Fibroblast of gingiva (primary cell): ENCODE data around the gene C1orf198.

Experiments used
- DNase-seq: peaks from one replicate; pipeline ENCODE4 v3.0.0-alpha.2; 2011; ENCODE audit warnings: low read depth

Gene C1orf198

DNA sequence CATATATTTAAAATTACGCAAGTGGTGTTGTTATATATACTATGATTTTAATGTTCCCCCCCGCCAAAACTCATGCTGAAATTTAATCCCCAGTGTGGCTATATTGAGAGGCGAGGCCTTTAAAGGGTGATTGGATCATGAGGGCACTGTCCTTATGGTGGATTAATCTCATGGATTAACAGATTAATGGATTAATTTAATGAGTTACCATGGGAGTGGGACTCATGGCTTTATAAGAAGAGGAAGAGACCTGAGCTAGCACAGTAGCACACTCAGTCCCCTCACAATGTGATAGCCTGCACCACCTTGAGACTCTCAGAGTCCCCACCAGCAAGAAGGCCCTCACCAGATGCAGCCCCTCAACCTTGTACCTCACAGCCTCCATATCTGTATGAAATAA is 34.8 kb downstream of the C1orf198 start:
- DNase-seq: no peak

DNA sequence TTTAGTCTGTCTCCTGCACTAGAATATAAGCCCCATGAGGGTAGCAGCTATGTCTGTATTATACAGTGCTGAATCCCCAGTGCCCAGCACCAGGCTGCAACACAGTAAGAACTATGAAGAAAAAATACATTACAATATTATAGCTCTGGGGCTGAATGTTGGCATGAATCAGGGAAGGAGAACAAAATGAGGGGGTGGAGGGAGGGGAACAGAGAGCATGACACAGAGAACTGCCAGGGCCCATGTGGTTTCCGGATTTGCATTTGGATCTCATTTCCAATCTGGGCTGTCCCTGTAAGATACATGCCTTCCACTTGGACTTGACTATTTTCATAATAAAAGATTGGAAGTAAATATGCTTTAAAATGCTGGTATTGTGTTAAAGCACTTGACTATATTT is 35.8 kb downstream of the C1orf198 start:
- DNase-seq: peak; percentile 40

DNA sequence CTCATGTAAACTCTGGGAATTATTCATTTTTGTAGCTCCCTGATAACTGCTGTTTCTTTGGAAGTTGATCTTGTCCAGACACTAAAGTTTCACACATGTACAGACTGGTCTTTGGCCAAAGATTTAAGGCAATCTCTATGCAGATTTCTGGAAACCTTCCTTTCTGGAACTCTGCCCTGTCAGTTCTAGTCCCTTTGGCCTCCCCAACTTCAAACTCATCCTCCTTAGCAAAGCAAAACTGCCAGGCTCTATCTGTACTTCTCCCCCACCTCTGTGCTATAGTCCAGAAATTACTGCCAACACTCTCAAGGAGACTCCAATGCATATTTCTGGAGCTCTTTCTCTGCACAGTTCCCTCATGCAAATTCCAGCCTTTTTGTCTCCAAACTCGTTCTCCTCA is 36.5 kb downstream of the C1orf198 start:
- DNase-seq: peak; percentile 21

DNA sequence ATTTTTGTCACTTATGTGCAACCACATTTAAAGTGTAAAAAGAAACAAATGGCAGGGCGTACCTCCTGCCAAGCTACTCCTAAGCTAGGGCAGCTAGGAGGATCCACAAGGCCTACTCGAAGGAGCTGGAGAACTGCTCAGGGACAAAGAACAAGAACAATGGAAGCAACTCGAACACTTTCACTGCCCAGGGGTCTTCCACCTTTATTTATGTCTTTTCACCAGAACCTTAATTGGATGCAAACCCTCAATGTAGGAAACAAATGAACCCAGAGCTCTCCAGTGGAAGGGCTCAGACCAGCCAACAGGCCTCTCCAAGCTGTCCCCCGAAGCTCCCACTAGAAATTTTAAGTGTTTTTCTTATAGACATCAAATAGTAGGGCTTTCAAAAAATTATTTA is 39.9 kb downstream of the C1orf198 start:
- DNase-seq: no peak

DNA sequence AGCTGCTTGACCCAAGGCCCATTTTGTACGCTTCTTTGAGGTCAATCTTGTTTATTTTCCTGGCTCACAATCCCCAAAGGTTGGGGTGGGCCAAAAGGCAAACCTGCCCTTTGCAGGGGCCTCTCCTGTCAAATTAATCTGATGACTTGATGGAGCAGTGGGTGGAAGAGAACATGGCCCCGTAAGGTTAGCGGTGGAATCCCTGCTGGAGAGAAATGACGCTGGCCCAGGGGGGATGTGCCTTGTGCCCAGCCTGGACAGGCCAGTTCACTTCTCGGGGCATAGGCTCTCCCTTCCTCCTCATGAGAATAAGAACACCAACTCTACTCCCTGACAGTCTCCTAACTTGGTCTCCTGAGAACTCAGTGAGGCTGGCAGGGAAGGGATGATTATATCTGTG is 40.5 kb downstream of the C1orf198 start:
- no peak for DNase-seq

DNA sequence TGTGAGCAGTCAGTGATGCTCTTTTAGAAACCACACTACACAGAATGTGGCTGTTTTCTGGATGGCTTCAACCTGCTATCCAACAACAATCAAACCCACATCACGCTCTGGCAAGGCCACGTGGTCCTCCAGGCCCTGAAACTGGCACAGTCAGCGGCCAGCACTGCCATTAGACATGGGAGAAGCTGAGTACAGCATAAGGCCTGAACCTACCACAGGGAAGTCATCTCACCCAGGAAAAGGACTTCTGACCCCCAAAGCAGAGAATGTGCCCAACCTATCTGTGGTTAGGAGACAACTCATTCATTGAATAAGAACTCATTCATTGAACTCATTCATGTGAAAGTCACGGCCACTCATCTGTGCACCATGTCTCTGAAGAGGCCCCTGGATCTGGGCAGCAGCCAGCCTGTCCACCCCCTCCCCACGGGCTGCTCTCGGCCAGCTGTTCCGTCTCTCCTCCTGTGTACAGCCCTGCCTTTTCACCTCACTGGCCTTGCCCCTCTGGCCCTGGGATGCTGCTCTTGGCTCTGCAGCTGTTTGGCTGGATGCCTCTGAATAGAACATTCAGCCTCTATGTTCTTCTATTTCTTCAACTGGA is 41.1 kb downstream of the C1orf198 start:
- no peak for DNase-seq

DNA sequence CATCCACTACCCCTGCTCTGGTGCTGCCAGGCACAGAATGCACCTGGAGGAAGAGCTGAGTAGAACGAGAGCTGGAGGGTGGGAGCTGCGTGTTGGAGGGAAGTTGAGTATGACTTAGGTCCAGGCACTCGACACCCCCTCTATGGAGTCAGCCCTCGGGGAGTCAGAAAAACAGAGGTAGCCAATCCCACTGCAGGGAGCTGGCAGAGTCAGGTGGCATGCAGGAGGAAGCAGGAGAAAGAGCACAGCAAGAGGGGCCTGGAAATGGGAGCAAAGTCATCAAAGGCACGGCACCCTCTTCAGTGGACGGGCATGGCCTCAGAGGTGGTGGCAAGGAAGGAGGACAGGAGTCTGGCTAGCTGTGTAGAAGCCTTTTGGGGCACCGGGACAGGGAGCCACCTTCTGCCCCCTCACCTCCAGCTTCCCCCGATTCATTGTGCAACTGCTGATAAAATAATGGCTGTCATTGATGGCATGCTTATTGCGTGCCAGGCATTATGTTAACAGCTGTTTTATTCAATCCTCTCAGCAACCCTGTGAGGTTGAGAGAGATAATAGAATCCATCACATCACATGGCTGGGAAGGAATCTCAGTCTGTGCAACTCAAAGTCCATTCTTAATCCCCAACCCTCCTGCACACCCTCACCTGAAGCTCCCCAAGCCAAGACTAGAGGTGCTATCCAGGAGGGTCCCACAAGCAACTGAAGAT is 42.0 kb downstream of the C1orf198 start:
- no peak for DNase-seq

DNA sequence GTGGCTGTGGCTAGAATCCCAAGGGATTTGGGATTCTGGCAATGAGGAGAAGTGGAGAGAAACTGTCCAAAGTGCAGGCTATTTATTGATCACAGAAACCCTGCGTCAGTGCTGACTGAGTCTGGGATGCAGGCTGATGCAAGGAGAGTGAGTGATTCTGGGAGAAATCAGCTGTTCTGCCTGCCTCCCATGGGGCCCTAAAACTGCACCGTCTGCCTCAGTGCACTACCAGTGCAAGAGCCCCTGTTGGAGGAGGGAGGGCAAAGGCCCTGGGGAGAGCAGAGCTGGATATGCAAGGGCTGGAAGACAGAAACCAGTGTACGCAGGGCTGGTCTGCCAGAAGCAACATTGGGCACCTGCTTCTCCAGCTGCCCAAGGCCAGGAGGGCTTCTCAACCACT is 42.6 kb downstream of the C1orf198 start:
- no peak for DNase-seq

DNA sequence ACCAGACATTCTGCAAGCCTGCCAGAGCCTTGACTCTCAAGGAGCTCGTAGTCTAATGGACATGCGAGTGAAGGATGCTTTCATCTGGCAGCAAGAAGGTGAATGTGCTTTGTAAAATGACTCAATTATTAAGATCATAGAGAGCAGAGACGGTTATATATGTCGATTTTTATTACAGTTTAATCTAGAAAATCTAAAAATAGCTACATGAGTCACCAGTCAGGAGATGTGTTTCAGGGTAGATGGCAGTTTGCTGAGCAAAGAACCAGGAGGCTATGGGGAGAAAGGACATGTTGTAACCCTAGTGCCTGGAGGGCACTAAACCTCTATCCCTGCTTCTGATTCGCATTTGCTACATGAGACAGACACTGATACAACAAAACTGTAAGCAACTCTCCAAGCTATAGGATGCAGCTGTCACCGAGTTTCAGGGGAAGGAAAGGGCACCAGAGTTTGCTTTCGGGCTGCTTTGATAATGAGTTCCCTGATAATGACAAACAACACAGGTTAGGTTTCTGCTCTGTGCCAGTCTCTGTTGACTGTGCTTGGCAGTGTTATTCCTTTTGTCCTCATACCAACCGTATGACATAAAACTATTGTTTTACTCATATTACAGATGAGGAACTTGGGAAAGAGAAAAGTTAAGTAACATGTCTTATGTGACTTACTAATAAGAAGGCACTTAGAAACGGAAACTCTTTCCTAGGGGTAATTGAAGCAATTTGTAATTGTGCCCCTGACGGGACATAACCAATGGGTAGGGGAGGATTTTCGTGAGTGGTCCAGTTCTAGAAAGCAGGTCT is 43.2 kb downstream of the C1orf198 start:
- DNase-seq: peak; percentile 89

DNA sequence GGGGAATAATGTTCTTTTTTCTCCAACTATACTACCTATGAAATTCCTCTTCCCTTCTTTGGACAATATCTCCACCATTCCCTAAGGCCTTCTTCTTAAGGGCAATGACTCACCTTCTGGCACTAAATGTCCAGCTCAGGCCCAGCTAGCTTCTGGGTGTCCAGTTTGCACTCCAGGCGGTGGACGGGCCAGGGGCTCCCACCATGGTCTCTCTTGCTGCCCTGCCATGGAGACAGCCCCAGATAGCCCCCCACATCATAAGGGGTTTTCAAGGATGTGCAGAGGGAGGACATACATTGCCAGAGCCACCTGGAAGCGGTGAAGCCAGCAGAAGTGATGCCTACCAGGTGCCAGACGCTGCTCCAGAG is 43.8 kb downstream of the C1orf198 start:
- DNase-seq: peak; percentile 45

DNA sequence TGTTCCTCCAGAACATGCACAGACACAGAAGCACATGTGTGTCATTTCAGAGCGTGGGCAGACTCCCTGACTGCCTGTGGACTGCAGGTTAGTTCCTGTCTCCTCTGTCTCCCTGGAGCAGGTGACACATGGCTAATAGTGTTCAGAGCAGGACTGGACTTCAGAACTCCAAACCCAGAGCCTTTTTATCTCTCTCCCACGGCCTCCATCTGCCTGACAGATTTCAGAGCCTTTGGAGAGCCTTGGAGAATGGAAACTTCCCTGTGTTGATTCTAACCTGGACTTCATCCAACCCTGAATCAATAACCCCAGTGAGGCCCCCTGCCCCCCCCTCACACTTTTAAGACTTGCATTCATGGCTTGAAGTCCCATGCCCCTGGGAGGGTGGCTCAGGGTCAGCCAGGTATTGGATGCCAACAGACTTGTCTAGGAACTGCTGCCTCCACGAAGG is 44.4 kb downstream of the C1orf198 start:
- DNase-seq: no peak

DNA sequence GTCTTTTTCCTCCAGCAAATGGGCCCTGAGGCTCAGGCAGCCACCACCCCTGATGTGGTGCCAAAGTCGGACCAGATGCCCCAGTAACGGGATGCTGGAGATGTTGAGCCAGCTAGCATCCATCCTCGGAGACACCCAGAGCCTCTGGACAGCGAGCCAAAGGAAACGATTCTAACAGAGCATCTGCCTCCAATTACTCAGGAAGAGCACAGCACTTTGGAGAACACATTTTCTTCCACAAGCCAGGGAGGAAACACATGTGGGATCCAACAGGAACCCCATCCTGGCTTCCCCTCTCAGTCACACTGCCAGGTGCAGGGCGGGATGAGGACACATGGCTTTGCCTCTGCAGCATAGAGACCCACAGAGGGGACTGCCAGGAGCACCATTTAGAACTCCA is 44.9 kb downstream of the C1orf198 start:
- peak; percentile 78 for DNase-seq

DNA sequence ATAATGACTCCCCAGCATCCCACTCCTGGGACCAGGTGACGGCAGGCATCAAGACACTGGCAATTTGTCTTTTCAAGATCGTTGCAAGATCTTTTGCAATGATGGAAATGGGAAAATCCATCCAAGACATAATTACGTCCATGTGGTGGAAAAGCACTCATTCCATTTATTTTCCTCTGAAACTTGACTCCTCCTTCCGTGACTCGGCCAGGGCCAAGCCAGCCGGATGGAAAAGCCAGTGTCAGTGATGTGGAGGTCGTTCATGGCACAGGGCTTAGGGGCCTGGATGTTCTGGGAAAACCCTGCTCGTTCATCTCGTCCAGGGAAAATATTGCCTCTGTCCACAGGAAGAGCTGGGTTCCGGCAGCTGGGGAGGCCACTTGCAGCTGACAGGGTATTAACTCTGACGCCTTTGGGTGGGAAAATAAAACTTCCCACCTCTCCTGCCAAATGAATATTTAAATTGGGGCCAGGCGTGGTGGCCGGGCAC is 46.2 kb downstream of the C1orf198 start:
- DNase-seq: peak; percentile 84

DNA sequence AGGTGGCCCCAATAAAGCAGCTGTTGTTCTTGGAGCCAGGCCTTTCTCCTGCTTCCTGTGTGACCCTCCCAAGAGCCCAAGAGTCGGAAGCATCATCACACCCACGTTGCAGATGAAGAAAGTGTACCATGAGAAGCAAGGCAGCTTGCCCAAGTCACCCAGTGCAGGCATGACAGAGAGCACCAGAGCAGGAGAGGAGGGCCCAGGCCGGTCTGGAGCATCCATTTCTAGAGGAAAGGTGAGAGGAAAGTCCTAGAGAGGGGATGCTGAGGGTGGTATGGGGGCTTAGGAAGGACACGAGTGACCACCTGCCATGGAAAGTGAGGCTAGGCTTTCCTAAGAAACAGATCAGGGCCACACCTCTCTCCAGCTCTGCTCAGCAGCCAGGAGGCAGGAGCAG is 47.0 kb downstream of the C1orf198 start:
- no peak for DNase-seq

DNA sequence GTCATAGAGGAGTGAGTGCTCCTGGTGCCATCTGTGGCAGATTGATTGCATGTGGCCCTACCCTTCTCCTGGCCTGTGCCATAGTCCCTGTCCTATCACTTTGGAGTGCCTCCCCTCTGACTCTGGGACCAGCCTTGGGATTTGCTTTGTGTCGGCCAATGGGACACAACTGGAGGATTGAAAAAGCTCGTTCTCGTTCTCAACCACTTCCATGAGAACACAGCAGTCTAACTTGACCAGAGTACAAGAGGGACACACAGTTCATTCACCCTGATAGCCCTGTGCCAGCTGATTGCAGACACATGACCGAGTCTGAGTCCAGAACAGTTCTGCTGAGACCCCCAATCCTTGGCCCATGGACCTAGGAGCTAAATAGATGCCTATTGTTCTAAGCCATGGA is 47.8 kb downstream of the C1orf198 start:
- no peak for DNase-seq

DNA sequence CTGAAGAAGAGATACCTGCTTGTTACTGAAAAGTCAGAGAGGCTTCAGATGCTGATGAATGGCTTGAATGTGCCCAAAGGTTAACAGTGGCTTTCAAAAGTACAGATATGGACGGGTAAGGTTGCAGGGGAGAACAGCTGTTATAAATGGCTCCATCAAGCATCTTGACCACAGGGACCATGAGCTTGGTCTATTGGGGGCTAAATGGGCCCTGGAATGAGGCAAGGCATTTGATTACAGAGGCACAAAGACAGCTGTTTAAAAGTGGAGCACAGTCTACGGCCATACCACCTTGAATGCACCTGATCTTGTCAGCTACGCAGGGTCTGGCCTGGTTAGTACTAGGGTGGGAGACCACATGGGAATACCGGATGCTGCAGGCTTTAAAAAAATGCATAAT is 48.3 kb downstream of the C1orf198 start:
- no peak for DNase-seq

DNA sequence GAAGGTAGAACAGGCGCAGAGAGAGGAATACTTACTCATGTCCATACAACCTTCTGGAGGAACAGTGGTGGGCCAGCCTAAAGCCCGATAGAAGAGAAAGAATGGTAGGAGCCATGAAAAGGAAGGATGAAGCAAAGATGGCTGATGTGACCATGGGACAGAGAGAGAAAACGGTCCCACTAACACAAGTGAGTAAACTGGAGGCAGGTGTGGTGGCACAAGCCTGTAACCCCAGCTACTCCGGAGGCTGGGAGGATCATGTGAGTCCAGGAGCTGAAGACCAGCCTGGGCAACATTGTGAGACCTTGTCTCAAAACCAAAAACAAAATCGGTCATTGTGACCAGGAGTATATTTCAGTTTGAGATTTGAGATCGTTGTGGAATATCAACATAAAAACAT is 49.4 kb downstream of the C1orf198 start:
- no peak for DNase-seq

DNA sequence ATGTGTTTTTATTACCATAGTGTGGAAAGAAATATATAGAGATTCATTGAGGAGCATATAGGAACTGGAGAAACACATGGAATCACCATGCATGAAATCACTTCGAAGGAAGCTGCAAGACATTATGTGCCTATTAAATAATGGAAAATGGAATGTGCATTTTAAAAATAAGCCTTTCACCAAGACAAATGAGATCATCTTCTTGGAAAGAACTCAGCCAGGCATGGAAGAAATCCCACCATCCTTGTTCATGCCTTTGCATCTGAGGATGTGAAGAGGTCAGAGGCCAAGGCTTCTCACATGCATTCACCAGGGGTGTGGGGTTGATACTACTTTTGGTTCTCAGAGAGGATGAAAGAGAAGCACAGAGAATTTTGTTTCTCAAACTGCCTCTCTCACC is 50.0 kb downstream of the C1orf198 start:
- no peak for DNase-seq

DNA sequence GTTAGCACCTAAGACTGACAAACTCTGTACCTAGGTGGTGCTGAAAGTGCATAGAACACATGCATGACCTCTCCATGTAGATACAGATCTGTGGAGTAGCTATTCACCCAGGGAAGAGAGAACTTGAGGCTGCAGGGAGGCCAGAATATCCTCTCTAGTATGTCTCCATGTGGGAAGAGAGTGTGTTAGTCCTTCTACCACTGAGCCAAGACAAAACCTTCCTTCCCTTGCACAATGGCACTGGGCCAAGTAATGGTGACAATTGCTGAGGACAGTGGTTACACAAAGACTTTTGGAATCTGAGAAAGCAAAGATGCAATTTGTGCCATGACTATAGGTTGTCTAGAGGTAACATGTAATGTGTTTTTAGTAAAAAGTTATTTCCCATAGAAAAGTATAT is 52.3 kb downstream of the C1orf198 start:
- no peak for DNase-seq

DNA sequence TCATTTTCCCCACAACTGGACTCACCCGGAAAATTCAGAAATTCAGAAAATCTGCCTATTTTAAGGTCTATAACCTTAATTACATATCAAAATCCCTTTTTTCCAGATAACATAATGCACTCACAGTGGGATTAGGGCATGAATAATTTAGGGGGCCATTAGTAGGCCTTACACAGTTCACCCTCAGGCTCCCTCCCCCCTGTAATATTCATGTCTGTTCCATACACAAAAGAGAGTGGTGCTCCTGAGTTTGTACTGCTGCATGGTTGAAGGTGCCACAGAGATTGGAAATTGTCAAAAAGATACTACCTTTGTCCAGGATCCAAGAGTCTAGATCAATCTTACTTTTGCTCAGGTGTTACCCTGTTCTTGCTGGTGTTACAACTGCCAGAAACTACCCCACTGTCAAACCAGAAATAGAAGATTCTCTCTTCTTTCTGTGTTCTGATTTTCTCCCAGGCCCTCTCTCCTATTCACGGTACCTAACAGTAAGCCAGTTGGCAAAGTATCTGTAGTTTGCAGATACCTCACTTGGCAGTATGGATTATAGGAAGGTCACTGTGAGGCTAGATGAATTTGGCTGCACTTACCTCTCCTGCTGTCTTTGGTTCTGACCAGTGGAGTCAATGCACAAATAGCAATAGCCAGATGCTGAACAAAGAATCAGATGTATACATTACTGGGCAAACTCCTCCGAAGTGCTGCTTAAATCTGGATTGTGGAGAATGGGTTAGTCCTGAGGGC is 53.2 kb downstream of the C1orf198 start:
- no peak for DNase-seq

DNA sequence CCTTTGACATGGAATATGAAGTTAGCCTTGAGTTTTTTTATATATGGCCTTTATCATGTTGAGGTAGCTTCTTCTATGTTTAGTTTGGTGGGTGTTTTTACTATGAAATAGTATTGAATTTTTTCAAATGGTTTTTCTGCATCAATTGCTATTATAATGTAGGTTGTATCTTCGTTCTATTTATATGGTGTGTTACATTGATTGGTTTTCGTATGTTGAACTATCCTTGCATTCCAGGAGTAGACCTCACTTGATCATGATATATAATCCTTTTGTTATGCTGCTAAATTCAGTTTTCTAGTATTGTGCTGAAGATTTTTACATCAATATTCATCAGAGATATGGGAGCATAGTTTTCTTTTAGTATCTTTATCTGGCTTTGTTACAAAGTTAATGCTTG is 55.8 kb downstream of the C1orf198 start:
- DNase-seq: no peak

DNA sequence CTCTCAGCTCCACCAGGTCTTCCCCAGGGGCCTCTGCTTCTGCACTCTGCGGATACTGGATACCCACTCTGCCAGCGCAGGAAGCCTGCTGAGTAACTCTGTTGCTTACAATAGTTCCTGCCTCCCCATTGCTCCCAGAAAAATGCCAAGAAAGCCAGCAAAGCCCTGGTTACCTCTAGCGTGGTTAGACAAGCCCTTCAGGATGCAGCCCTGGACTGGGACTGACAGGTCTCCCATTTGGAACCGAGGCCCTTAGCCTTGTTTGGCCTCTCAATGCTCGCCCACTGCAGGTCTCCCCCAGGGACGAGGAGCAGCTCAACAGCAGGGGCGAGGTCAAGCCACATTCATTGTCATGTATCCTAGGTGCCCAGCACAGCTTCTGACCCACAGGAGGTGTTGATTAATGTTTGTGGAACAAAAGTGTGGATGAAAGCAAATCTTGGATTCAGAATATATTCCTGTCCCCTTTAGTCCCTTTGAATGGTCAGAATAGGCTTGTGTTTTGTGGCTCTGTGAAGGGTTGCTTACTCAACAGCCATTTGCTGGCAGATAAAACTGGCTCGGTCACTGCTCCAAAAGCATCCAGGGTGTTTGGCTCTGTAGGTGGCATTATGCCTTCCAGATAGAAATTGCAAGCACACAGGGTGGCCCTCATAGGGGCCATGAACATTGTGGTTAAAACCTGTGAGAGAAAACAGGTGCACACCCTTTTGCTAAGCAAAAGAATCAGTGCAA is 58.9 kb downstream of the C1orf198 start:
- no peak for DNase-seq
